Stomach (tissue), 9 donors: ENCODE results near the gene ZNF211. TPM values are rescaled to one million over a fixed set of nuclear protein-coding genes. Genes with fewer than 3 reads are reported as not detected.

ENCODE experiments used
- DNase-seq, 2 donors: peaks; one replicate each; pipeline versions ENCODE4 v3.0.0 to v3.0.0-alpha.2; 2013 to 2019
- H3K27ac ChIP-seq, 5 donors: fragments of 200-600 bp in 4 of 5; sonication (generic) in 4 of 5; one replicate each; pipeline ENCODE4 v1.5.1; 2013 to 2019; ENCODE audit warnings: mild to moderate bottlenecking in 1 of 5, moderate library complexity in 1 of 5
- H3K27me3 ChIP-seq, 3 donors: fragments of 200-600 bp; sonication (generic); one replicate each; pipeline ENCODE4 v1.5.1; 2017 to 2019; ENCODE audit warnings: mixed run types in 1 of 3
- H3K36me3 ChIP-seq, 4 donors: fragments of 200-600 bp; sonication (generic); 1 replicate in 3 of 4; 2 replicates in 1 of 4; pipeline ENCODE4 v1.5.1; 2016 to 2019
- H3K4me1 ChIP-seq, 4 donors: fragments of 200-600 bp; sonication (generic); one replicate each; pipeline ENCODE4 v1.5.1; 2016 to 2019
- H3K4me3 ChIP-seq, 4 donors: fragments of 200-600 bp; sonication (generic) in 3 of 4; one replicate each; pipeline ENCODE4 v1.5.1; 2016 to 2019; ENCODE audit warnings: mild to moderate bottlenecking in 1 of 4
- H3K9me3 ChIP-seq, 4 donors: fragments of 200-600 bp; sonication (generic); one replicate each; pipeline ENCODE4 v1.5.1; 2016 to 2019
- CTCF ChIP-seq, 7 experiments: fragments of 450-650 bp in 4 of 7; fragments of 200-600 bp in 3 of 7; sonication (generic) in 3 of 7; IDR thresholded peaks; one replicate each; pipeline ENCODE4 v1.5.1; 2016 to 2019; ENCODE audit warnings: antibody characterized with exemption in 7 of 7, control low read depth in 2 of 7, mild to moderate bottlenecking in 1 of 7
- EP300 ChIP-seq: sonication (generic); formaldehyde crosslinking; IDR thresholded peaks from one replicate; pipeline ENCODE4 v1.6.1; 2017; ENCODE audit warnings: antibody characterized with exemption
- POLR2A ChIP-seq, 4 donors: fragments of 450-650 bp; IDR thresholded peaks; one replicate each; pipeline ENCODE4 v1.6.1; 2016; ENCODE audit warnings: antibody characterized with exemption in 4 of 4, control low read depth in 2 of 4, mild to moderate bottlenecking in 1 of 4, moderate library complexity in 1 of 4
- POLR2AphosphoS5 ChIP-seq, 3 donors: sonication (generic); formaldehyde crosslinking; IDR thresholded peaks; one replicate each; pipeline ENCODE4 v1.6.1; 2016; ENCODE audit warnings: antibody characterized with exemption in 3 of 3
- WGBS, 5 donors: extraction: QIAGEN DNeasy Blood & Tissue Kit in 3 of 5; methylation state at CpG; one replicate each; pipeline versions ENCODE4 v1.1.5 to v1.1.7; 2013 to 2018; 5-methylcytosine and 5-hydroxymethylcytosine counted together
- intact Hi-C: fragments of 100-400 bp; cut with DNase I; formaldehyde crosslinking; loops from one replicate; pipeline ENCODE4 v1.15.1; 2023; ENCODE audit warnings: low total_unique reads
- polyA plus RNA-seq, 3 donors: library from polyadenylated mRNA; stranded (reverse); fragments of 200-250 nt; gene quantifications; one replicate each; pipeline ENCODE4 v1.2.3, GENCODE V29; 2013
- total RNA-seq, 5 donors: library from RNA; depleted of rRNA; stranded (reverse); fragments of >200 nt; gene quantifications; one replicate each; pipeline versions ENCODE4 v1.1.0 to v1.2.3, GENCODE V29; 2014 to 2016
- donor health status: healthy with polysubstance abuse.
- donor health status: Bipolar disorder and iron deficiency.
- donor health status: healthy.

ZNF211 gene
- total and polyA plus RNA-seq, 8 donors, result 4.4 to 37.1 (median 9.3) TPM

- Histone ChIP-seq H3K9me3 (peaks cover 8 to 55% (median 37%) of the 10 kb centered on the region in 4 donors), H3K36me3 (peaks cover 7 to 27% (median 17%) of the 10 kb centered on the region in 4 donors), H3K4me1 (peaks cover 7 to 20% (median 17%) of the 10 kb centered on the region in 4 donors), H3K4me3 (peak overlapping the region; percentile 67 to 99 (median 80)), H3K27ac (peak overlapping the region in 2 of 5 donors; percentile 24 to 58), H3K27me3 (no peaks in the 10 kb centered on the region)
- intact Hi-C loops, result no loop called here
- no peak for DNase-seq
- 52 to 62% (median 55%) methylated on average over 8 of the region's 8 CpGs for WGBS, 5 donors
- no peak for TF ChIP-seq POLR2A (IDR thresholded peaks at IDR 0.05)
- TF ChIP-seq EP300, result no peak
- no peak for TF ChIP-seq CTCF (IDR thresholded peaks at IDR 0.05)
- TF ChIP-seq POLR2AphosphoS5 (IDR thresholded peaks at IDR 0.05), result no peak
Observed at GRCh38 chr19:57599377-57599760, 33.6 kb upstream of the ZNF211 start.

- H3K4me1 ChIP-seq, result peaks cover 7 to 20% (median 17%) of the 10 kb centered on the region in 4 donors
- DNase-seq, result peak; percentile 96 to 98
- H3K9me3 ChIP-seq, result peaks cover 9 to 55% (median 38%) of the 10 kb centered on the region in 4 donors
- H3K27ac ChIP-seq, result peak within 1 kb of the TSS; percentile 24 to 67 (median 58)
- intact Hi-C loops, result no loop called here
- peak within 1 kb of the TSS; percentile 67 to 99 (median 80) for H3K4me3 ChIP-seq
- TF ChIP-seq POLR2AphosphoS5 (IDR thresholded peaks at IDR 0.05), result peak; percentile 73 to 92 (median 81)
- TF ChIP-seq EP300, result no peak
- WGBS, 5 donors, result 0 to 1% (median 1%) methylated on average over 7 to 53 of the region's 53 CpGs
- H3K36me3 ChIP-seq, result peaks cover 12 to 33% (median 22%) of the 10 kb centered on the region in 4 donors
- no peaks in the 10 kb centered on the region for H3K27me3 ChIP-seq
Observed at GRCh38 chr19:57599761-57600383, 33.1 kb upstream of the ZNF211 start, which contains the start of gene ZNF530. Gene ZNF530, plus strand, starts transcription at chr19:57599885. Its CDS starts 4,461 bp downstream, at chr19:57604346.

- Histone ChIP-seq H3K27me3 (no peaks in the 10 kb centered on the region), H3K4me3 (no peak overlapping the region), H3K27ac (no peak overlapping the region), H3K4me1 (no peaks in the 10 kb centered on the region), H3K9me3 (peaks cover 23 to 97% (median 83%) of the 10 kb centered on the region in 4 donors), H3K36me3 (peaks cover 27 to 73% (median 54%) of the 10 kb centered on the region in 4 donors)
- intact Hi-C loops, result no loop called here
- DNase-seq, result no peak
- 95 to 98% (median 97%) methylated on average over 5 of the region's 5 CpGs for WGBS, 5 donors
- TF ChIP-seq POLR2A (IDR thresholded peaks at IDR 0.05) (no peak), CTCF (IDR thresholded peaks at IDR 0.05) (no peak), EP300 (no peak), POLR2AphosphoS5 (IDR thresholded peaks at IDR 0.05) (no peak)
Observed at GRCh38 chr19:57606931-57607330, 26.0 kb upstream of the ZNF211 start.

- Histone ChIP-seq H3K4me1 (peaks cover 4 to 20% (median 11%) of the 10 kb centered on the region in 4 donors), H3K27me3 (no peaks in the 10 kb centered on the region), H3K4me3 (no peak overlapping the region), H3K36me3 (peaks cover 12 to 44% (median 28%) of the 10 kb centered on the region in 4 donors), H3K9me3 (peaks cover 24 to 73% (median 61%) of the 10 kb centered on the region in 4 donors), H3K27ac (no peak overlapping the region)
- intact Hi-C loops, result no loop called here
- no peak for DNase-seq
- 81 to 89% (median 86%) methylated on average over 4 of the region's 4 CpGs for WGBS, 5 donors
- TF ChIP-seq EP300 (no peak), POLR2AphosphoS5 (IDR thresholded peaks at IDR 0.05) (no peak), CTCF (IDR thresholded peaks at IDR 0.05) (no peak), POLR2A (IDR thresholded peaks at IDR 0.05) (no peak)
Observed at GRCh38 chr19:57611113-57611512, 21.9 kb upstream of the ZNF211 start.
